VCaP (cell line): ENCODE measurements around the gene PMEPA1.

Source experiments
- H3K27ac ChIP-seq: fragments of 450-650 bp; 2 replicates; pipeline ENCODE4 v1.5.1; 2017
- CTCF ChIP-seq: fragments of 450-650 bp; conservative IDR thresholded peaks from 2 replicates; pipeline ENCODE4 v1.5.1; 2017; ENCODE audit warnings: mild to moderate bottlenecking, moderate library complexity

Gene PMEPA1

GRCh38 chr20:57669632-57670031, 40.2 kb downstream of the PMEPA1 start:
- TF ChIP-seq CTCF: no peak

DNA sequence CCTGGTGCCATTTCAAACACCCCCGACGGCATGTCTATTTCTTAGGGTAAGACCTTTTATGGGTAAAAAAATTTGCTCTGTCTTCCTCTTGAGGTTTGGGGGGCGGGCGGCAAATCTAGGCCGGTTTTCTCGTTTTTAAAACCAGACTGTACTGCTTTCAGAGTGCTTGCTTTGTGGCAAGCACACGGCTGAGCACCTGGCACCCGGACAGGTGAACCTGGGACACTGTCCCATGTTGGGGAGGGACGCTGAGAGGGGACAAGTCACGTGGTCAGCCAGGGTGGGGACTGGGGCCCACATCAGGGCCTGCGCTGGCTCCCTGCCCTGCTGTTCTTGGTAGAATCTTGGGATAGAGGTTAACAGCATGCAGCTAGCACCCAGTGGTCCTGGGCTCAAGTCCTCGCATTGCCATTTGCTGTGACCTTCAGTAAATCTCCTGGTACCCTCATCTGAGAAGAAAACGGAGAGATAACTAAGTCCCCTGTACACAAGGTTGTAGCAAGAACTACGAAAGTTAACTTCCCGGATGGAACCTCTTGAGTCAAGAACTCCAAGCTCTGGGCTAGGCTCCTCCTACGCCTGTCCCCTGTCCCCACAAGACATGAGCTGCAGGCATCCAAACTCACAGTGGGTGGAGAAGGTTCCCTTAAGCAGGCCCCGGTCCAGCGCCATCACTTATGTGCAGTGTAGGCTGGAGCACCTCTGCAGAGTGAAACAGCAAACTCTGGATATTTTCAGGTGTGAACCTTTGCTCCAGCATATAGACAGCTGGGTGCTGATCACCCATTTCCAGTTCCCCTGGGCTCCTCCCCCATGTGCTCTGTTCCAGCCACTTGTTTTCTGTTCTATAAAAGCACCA, 41.7 kb downstream of the PMEPA1 start:
- peak overlapping the region; percentile 99 for H3K27ac ChIP-seq
- no peak for TF ChIP-seq CTCF

More at GRCh38 chr20:57669632-57670031, 40.2 kb downstream of the PMEPA1 start:
- H3K27ac ChIP-seq: peak overlapping the region; percentile 99

- TF ChIP-seq CTCF: no peak
- peak overlapping the region; percentile 99 for H3K27ac ChIP-seq
These were observed 42.4 kb downstream of the PMEPA1 start for GRCh38 chr20:57667388-57667787.

DNA sequence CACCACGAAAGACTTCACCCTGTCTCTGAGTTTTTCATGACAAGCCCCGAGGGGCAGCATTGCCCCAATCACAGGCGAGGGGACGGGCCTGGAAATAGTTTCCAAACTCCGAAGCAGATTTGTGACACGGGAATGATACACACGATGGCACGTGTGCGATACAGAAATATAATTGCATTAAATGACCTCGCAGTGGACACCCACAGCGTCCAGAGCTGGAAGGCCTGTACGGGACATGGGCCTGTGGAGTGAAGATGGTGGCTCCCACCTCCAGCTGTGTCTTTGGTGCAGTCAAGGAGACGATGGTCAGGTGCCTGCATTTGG, 43.0 kb downstream of the PMEPA1 start:
- no peak for TF ChIP-seq CTCF
- peak overlapping the region; percentile 99 for H3K27ac ChIP-seq

DNA sequence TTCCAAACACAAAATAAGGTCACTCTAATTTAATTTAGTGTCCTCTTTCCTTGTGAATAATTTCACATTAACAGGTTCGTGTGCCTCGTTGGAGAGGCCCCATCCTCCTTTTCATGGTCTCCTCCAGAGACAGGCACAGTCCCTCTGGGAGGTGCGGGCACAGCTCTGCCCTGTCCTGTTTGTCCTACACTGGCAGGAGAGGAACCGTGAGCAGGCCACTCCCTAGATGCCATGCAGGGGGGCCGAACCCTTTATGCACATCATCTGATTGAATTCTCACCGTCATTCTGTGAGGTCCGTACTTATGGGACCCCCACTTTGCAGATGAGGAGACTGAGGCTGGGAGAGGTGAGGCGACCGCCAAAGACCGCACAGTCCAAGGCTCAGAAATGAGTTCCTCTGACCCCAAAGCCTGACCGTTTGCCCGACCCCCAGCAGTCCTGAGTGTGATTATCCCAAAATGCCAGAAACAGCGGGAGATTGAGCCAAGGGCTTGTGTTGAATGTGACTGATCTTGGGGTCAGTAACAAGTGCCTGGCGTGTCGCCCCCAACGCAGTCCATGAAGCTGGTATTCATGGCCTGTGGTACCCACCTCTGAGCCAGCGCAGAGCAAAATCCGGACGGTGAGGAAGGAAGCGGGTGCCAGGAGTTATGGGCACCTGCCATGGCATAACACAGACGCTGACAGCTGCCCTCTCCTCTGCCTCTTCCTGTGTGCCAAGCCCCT, 43.5 kb downstream of the PMEPA1 start:
- peak overlapping the region; percentile 99 for H3K27ac ChIP-seq
- TF ChIP-seq CTCF: no peak

- H3K27ac ChIP-seq: peak overlapping the region; percentile 99; the same call in 1 of the 2 replicates
These were observed 44.2 kb downstream of the PMEPA1 start for GRCh38 chr20:57665589-57665971.

More at GRCh38 chr20:57665589-57665971, 44.2 kb downstream of the PMEPA1 start:
- no peak for TF ChIP-seq CTCF
